LoVo (cell line): ENCODE data around the gene DCTD.
"Not testable (repeated sequence)": the region's sequence is repeated elsewhere in the genome, so short reads cannot be mapped to it uniquely, and the experiment has no call there.

ENCODE experiments used
- DNase-seq: peaks from one replicate; pipeline ENCODE4 v3.0.0-alpha.2; 2016; ENCODE audit warnings: low spot score

DCTD gene

DNA sequence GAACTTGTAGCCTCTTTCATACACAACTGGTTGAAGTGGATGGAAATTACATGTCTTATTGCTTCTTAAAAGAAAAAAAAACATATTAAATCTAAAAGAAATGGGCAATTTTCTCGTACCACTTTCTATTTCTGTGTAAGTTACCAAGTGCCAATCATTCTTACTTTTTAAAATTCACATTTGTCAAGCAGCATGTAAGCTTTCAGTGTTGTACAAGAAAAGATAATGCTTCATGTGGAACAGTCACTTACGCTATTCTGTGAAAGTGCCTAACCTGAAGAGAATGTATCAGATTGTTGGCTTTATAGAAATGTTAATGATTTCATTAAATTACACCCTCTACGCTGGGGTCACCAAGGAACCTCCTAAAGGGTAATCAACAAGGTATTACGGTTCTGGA is 4.4 kb upstream of the DCTD start:
- no peak for DNase-seq

DNA sequence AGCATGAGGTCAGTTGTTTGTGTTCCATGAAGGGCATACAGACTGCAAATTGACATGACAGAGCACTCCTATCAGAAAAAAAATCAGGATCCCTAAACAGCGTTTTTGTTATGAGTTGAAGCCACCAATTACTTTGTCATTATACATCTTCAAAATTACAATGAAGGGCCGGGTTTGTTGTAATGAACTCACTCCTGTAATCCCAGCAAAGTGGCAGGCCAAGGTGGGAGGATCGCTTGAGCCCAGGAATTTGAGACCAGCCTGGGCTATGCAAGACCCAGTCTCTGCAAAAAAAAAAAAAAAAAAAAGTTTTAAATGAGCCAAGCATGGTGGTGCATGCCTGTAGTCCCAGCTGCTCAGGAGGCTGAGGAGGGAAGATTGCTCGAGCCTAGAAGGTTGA is 3.5 kb upstream of the DCTD start:
- no peak for DNase-seq

DNA sequence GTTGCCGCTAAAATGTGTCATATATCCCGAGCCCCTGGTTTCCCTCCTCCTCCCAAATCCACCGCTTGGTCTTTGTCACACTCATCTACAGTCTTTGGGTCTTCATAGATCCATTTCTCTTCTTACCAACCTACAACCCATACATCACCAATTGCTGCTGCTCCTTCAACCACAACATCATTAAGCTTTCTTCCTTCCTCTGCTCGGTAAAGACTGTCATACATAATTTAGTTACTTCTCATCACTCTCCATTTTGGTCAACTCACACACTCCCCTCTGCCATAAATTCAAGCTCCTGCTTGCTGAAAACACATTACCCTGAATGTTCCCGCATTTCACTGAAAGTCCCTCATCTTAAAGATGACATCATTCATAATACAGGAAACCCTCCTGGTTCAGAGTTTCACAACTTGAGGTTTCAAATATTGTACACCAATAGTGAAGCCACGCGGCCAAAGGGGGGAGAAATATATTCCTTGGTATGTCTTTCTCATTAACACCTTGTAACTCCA is 1.7 kb upstream of the DCTD start:
- no peak for DNase-seq

DNA sequence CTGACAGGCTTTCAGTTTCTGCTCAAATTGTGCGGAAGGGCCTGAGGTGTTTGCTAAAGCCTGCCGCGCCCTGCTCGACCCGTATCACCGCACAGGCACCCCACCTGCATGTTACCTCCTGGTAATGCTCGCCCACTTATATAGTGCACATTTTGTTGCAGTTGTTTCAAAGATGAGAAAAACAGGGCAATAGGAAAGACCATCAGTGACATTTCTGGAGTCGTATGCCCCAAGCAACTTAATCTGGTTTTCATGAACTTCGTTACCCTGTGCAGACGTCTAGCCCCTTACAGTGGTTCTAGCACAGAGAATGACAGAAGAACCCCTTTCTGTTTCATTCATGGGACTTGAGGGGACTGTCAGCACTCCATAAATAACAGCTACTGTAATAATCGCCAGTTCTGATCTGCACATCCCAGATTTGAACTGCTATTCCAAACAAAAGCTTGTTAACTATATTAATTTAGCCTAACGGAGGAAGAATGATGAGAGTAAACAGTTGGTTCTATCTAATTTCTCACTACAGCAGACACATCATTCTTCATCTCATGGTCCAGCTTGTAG is 940 bp upstream of the DCTD start:
- DNase-seq, result no peak

DNA sequence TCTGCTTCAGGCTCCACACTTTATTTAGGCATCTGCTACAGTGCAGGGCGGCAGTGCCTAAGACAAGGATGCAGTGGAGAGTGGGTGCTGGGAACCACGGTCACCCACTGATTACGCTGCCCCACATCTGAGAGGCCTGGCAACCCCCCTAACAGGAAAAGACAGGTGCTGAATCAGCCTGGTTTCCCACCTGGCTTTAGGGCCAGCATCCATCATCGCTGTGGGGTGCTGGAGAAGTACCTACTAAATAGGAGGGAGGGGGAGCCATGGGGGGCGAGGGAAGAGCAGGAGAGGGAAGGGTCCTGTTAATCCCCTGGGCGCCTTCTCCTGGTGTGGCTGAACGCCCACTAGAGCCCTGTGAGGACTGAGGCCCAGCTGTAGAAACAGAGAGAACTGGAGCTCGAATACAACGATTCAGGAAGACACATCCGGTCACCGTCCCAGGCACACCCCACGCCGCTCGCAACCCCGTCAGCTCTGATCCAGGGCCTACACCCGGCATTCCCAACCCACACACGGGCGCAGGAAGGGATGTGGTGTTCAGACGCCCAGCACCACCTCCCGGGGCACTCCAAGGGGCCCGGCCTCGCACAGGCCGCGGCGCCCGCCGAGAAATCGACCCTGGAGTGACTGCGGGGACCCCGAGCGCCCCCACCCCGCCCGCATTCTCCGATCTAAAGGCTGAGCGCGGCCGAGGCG is 554 bp downstream of the DCTD start:
- DNase-seq, result peak; percentile 47

DNA sequence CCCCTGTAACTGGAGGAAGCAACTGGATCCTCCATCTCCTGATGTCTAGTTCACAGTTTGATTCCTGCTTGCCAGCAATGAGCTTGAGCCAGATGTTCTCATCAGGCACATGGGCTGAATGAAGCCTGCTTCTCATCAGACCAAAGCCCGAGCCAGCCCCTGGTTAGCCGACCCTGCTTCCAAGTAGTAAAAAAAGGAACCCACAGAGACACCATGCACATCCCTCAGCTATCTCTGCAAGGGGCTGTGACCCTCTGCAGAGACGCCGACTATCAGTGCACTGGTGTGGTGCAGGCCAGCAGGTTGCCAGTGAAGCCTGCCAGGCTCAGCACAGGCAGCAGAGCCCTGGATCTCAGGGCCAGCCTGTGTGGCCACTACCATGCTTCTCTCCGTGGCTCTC is 2.8 kb downstream of the DCTD start:
- DNase-seq, result no peak

DNA sequence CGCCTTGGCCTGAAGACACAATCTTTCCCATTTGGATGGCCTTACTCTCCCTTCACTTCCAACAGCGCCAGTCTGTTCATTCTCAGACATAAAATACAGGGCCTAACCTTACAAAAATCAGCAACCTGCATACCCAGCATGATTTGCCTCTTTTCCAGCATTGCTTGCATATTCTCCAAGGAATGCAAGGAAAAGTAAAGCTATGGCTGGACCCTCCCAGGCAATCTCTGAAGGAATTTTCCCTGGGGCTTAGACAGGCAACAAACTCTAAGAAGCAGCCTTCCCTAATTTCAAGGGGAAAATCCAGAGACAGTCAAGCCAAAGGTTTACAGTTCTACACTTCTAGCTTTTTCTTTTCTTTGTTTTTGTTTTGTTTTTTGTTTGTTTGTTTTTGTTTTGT is 3.6 kb downstream of the DCTD start:
- DNase-seq, result no peak

DNA sequence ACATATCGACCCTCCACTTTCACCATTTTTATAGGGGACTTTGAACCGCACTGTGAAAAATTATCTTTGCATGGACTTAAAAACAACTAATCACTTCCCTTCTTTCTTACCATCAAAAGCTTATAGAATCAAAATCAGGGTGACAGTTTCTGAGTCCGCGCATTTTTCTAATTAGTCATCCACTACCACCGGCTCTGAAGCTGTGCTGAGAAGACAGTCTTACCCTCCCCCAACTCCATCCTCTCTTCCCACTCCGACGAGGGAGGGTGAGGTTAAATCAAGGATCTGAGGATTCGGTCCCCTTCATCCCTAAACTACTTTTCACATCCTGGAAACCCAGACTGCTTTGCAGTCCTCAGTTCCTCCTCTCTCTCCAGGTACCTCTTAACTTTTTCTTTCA is 4.2 kb downstream of the DCTD start:
- DNase-seq, result no peak

DNA sequence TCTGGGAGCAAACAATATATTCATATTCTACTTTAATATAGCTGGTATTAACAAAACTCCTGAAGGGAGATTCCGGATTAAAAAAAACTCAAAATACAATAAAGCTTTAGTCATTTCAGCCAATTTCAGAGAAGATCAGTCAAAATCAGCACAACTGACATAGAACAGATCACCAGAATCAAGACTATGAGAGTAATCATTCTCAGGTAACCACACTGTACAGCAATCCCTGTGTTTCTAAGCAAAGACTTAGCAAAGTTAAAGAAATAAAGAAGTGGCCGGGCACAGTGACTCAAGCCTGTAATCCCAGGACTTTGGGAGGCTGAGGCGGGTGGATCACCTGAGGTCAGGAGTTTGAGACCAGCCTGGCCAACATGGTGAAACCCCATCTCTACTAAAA is 9.1 kb downstream of the DCTD start:
- DNase-seq, result no peak

DNA sequence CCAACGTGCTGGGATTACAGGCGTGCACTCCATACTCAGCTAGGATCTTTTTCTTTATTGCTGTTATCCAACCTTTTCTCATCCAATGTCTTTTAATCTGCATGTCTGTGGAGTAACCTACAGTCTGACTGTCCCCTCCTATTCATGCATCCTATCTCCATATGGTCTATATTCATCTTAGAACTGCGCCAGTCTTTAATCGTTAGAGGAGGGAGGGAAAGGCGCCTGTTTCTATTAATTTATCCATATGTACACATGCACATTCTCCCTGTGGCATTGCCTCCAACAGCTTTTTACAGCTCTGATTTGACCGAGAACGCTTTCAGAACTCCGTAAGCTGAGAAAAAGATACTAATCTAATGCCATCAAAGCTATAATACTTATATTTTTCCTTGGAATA is 9.8 kb downstream of the DCTD start:
- DNase-seq, result no peak

DNA sequence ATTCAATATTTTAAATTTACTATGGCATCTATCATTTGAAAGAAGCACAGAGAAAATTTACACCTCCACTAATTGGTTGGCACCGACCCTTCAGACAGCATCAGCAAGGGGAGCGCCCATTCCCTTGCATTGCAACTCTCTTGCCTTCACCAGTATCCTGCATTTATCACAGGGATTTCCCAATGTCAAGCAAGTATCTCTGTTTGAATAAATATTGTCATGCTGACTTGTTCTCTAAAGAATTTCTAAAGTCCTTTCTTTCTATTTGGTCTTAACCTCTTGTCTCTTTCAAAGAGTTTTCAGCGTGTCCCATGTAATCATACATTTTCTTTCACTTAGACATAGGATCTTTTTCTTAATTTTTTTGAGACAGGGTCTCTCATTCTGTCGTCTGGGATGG is 10.4 kb downstream of the DCTD start:
- DNase-seq, result no peak

DNA sequence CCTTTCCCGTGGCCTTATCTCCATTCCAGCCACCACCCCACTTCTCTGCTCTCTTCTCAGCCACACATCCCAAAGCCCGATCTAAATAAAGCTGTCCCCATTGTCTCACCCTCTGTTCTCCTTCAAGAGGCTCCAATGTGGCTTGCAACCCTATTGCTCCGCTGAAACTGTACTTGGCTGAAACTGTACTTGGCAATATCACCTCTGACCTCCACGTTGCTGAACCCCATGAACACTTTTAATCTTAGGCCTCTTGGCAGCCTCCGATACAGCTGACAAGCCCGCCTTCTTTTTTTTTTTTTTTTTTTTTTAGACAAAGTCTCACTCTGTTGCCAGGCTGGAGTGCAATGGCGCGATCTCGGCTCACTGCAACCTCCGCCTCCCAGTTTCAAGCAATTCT is 12.1 kb downstream of the DCTD start:
- no peak for DNase-seq

DNA sequence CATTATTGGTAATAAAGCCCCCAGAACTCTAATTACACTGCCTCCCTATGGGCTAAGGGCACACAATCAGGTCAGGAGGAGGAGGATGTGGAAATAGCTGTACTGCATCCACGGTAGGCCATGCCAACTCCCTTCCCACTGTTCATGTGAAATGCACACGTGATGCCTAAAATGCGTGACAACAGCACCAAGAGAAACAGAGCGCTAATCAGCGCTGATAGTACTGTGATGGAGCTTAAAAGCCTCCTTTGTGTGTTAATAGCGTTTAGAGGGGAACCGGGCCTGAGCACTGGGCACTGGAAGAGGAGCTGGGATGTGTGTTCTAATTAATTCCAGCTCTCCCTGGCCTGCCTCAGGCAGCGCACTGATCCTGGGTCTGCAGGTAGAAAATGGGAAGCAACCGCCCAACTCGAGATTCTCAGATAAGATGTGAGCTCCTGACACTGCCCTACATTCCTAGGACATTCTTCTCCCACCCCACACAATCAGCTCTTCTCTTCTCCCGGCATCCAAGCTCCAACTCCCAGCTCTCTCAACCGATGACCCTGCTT is 12.9 kb downstream of the DCTD start:
- no peak for DNase-seq

DNA sequence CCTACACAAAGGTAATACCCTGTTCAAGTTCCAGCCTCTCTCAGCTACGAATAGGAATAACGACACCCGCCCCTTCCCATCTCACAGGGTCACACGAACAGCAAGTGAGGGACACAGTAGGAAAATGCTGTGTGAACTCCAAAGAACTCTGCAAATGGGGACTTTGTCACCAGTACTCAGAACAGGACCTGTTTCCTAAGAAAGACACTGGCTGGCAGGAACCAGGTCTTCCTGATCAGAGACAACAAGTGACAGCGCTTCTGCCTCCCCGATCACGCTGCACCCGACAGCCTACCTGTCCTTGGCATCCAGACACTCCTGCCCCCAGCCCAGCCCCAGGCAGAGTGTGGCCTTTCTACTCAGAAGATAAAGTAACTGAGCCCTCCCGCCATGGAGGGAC is 14.2 kb downstream of the DCTD start:
- DNase-seq, result no peak

DNA sequence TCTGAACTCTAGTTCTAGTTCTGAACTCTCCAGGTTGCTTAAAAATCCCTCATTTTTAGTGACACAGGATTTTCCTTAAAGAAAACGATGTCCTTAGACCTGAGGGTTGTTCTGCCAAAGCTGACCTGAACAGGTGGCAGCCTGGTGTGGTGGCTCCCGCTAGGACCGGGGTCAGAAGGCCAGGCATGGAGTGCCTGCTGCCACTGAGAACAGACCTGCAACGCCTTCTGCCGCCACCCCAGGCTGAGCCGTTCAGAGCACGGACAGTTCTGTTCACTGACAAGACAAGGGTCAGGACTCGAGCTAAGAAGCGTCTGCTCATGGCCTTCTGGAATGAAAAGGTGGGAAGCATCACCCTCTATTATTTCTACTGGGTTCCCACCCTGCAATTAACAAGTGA is 15.8 kb downstream of the DCTD start:
- DNase-seq, result no peak

DNA sequence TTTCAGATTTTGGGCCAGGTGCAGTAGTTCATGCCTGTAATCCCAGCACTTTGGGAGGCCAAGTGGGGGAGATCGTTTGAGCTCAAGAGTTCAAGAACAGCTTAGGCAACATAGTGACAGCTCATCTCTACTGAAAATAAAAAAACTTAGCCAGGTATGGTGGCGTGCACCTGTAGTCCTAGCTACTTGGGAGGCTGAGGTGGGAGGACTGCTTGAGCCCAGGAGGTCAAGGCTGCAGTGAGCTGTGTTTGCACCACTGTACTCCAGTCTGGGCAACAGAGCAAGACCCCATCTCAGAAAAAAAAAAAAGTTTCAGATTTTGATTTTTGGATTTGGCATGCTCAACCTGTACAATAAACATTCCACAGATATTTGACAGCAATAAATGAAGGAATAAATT is 17.2 kb downstream of the DCTD start:
- DNase-seq, result not testable (repeated sequence)

DNA sequence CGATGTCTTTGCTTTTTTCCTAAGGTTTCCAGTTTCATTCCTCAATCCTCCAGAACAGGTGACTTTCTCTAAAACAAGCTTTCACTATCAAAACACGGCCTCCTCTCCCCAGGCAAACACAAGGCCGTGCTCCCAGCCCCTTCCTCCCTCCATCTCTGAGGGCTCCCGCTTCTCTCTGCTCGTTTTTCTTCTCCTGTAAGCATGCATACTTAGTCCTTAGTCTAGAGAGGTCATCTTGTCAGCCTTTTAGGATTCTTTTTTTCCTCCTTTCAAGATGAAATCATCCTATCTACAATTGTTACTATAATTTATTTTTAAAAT is 18.7 kb downstream of the DCTD start:
- DNase-seq, result no peak

DNA sequence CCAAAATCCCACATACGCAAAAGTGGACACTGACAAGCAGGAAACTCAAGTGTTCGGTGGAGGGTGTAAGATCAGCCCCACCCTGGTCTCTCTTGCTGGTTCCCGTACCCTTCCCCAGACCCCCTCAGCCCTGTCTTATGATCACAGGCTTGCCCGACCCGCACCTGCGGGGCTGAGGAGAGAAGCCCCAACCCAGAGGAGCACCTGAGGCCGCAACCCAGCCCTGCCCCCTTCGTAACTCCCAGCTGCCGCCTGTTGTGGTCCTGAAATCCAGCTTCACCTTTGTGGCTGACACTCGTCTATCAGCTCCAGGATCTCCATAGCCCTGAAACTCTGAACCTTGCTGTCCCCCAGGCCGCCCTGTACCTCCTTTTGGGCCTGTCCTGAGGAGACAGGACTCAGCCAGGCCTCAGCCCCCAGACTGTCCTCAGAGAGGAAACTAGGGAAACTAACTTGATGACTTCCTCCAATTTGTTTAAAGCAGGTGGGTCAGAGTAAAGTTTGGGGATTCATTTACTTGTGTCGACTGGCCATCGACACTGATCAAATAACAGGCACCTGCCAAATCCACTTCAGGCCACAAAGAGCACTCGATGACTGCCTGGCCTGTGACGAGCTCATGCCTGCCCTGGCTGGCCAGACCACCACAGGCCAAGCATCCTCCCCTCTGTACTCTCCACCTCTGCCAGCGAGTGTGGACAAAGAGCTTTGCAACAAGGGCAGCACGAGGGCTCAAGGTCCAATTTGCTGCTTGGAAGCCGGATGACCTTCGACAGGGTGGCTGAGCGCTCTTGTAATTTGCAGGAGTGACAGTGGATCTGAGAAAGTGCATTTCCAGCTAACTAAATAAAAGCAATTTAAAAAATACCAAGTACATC is 19.3 kb downstream of the DCTD start:
- DNase-seq, result no peak

DNA sequence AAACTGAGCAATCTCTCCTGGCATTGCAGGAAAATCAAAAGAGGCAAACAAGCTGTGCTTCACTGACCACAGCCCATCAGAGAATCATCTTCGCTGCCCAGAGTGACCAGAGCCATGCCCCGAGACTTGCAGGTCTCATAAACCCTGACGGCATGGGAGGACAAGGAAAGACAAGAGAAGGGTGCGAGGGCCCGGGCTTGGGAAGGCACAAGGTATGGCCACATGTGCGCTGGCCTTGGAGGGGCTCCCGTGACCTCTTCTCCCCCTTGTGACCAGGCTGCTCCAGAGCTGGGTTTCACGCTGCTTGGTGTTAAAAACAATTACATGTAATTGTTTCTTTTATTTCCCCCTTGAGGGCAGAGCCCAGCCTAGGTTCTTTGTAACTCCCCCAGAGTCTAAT is 20.8 kb downstream of the DCTD start:
- DNase-seq, result no peak

DNA sequence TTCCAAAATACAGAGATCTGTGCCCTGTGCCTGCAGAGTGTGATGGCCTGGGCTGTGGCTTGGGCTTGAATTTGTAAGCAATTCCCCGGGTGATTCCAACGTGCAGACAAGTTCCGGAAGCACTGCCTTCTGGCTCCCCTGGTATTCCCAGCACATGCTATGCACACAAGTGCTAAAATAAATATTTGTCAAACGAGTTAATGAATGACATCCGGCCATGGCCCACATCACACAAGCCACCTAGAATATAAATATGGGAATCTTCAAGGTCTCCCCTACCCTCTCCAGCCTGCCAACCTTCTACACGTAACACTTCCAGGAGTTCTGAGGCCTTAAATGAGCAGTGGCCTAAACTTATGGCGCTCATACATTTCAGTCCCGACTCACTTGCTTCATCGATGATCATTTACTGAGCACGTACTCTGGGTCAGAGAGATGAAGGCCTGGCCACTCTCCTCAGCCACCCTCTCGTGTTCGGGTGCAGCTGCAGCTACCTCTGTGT is 21.3 kb downstream of the DCTD start:
- DNase-seq, result no peak

DNA sequence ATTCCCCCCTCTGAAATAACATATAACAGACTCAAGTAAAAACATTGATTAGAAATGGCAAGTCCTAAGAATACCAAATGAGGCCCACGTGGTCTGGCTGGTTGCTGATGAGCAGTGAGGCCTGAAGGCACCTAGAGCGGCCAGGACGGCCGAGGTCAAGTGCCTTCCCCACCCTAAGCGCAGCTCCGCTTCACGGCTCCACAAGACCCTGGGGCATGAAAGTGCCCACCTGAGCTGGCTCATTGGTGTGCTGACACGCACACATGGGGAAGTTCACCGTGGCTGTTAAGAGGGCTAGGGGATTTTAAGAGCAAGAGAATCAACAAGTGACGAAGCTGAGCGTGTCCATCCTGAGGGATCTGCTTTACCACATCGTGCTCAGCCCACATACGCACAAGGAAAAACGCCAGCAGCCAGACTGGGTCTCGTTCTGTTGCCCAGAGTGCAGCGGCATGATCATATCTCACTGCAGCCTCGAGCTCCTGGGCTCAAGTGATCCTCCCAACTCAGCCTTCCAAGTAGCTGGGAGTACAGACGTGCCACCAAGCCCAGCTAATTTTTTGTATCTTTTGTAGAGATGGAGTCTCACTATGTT is 22.4 kb downstream of the DCTD start:
- DNase-seq, result no peak

DNA sequence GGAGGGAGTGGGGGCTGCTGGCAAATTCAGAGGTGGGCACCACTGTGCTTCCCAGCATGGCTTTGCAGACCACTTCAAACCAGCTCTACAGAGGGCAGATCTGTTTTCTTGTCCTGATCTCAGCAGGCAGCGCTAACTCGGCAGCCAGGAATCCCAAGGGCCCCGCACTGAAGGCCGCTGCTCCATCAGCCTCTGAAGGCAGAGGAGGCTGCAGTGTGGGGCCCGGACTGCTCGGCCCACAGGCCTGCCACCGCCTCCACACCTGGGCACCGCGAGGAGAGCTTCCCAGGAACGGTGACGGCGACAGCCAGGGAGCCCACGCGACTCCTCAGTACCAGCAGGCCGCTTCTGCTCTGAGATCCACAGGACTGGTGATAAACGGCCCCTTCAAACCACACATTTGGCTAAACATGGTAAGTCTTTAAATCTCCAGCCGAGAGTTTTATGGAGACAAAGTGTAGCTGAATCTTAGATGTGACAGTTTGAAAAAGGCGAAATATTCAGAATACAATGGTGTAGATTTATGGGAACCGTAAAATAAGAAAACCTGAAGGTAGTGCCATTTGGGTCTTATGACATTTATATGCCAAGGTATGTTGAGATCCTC is 23.6 kb downstream of the DCTD start:
- no peak for DNase-seq
